K562 (cell line): ENCODE results near the gene ABT1. TPM values are rescaled to one million over a fixed set of nuclear protein-coding genes. Genes with fewer than 3 reads are reported as not detected.
A peak's percentile ranks its signal among the peaks of the same experiment; 100 is the strongest.

Experiments used
- ARID1B ChIP-seq: fragments of 450-650 bp; IDR thresholded peaks from 2 replicates; pipeline ENCODE4 v1.6.1; 2016; ENCODE audit warnings: antibody characterized with exemption, mild to moderate bottlenecking, inconsistent platforms
- ARID3A ChIP-seq: IDR thresholded peaks from 2 replicates; pipeline ENCODE4 v1.6.1; 2012; ENCODE audit warnings: low read depth, low read length, improper control_type of control experiment, borderline replicate concordance
- ARNT ChIP-seq, 2 experiments: fragments of 450-650 bp; IDR thresholded peaks; 2 replicates each; pipeline ENCODE4 v1.6.1; 2016; ENCODE audit warnings: mild to moderate bottlenecking in 1 of 2
- CHD4 ChIP-seq: fragments of 200-600 bp; sonication (generic); IDR thresholded peaks from 3 replicates; pipeline ENCODE4 v1.6.1; 2012; ENCODE audit warnings: low read depth, mild to moderate bottlenecking, mixed read lengths, low read length, inconsistent platforms; ENCODE audit not compliant: insufficient read depth, insufficient replicate concordance, poor library complexity, severe bottlenecking
- HDAC1 ChIP-seq, 2 experiments: fragments of 450-650 bp; IDR thresholded peaks; 2 replicates each; pipeline ENCODE4 v1.6.1; 2016 to 2017; ENCODE audit warnings: inconsistent platforms in 1 of 2, mild to moderate bottlenecking in 1 of 2, moderate library complexity in 1 of 2
- HDAC6 ChIP-seq: IDR thresholded peaks from 2 replicates; pipeline ENCODE4 v1.6.1; 2012; ENCODE audit warnings: low read depth, mild to moderate bottlenecking, control low read depth, inconsistent platforms, low read length, moderate library complexity
- HOMEZ ChIP-seq: fragments of 250-450 bp; sonication (Bioruptor Pico); IDR thresholded peaks from 2 replicates; pipeline ENCODE4 v1.4.0; 2020; ENCODE audit warnings: mild to moderate bottlenecking, moderate library complexity
- KLF6 ChIP-seq: fragments of 250-450 bp; sonication (Bioruptor Pico); IDR thresholded peaks from 2 replicates; pipeline ENCODE4 v1.4.0; 2020; ENCODE audit warnings: mild to moderate bottlenecking, moderate library complexity, borderline replicate concordance
- MCM3 ChIP-seq: fragments of 450-650 bp; IDR thresholded peaks from 2 replicates; pipeline ENCODE4 v1.6.1; 2016
- MIER1 ChIP-seq: fragments of 450-650 bp; IDR thresholded peaks from 2 replicates; pipeline ENCODE4 v1.6.1; 2016; ENCODE audit warnings: antibody characterized with exemption, mild to moderate bottlenecking, low read depth
- SMARCB1 ChIP-seq: IDR thresholded peaks from 2 replicates; pipeline ENCODE4 v1.6.1; 2011; ENCODE audit warnings: improper control_type of control experiment, low read depth; ENCODE audit not compliant: insufficient read length
- SRSF9 ChIP-seq: fragments of 200-400 bp; formaldehyde crosslinking; IDR thresholded peaks from 2 replicates; pipeline ENCODE4 v1.6.1; 2017; ENCODE audit warnings: low read depth, low read length, borderline replicate concordance
- THRA ChIP-seq: fragments of 450-650 bp; IDR thresholded peaks from 2 replicates; pipeline ENCODE4 v1.6.1; 2017; ENCODE audit warnings: mild to moderate bottlenecking, moderate library complexity
- ZC3H8 ChIP-seq: fragments of 450-650 bp; IDR thresholded peaks from 2 replicates; pipeline ENCODE4 v1.6.1; 2017
- ZKSCAN8 ChIP-seq: fragments of 200-800 bp; sonication (Bioruptor generic); IDR thresholded peaks from 2 replicates; pipeline ENCODE4 v1.6.1; 2016; ENCODE audit warnings: missing genetic modification characterization, missing compliant biosample characterization
- ZMIZ1 ChIP-seq, 2 experiments: fragments of 150-350 bp in 1 of 2; IDR thresholded peaks; 2 replicates each; pipeline ENCODE4 v1.6.1; 2012 to 2016; ENCODE audit warnings: low read depth in 2 of 2, low read length in 2 of 2, mild to moderate bottlenecking in 1 of 2, moderate library complexity in 1 of 2
- ZNF253 ChIP-seq: fragments of 250-450 bp; sonication (Bioruptor Pico); conservative IDR thresholded peaks from 2 replicates; pipeline ENCODE4 v1.6.1; 2021; ENCODE audit warnings: mild to moderate bottlenecking
- ZNF431 ChIP-seq: sonication (generic); formaldehyde crosslinking; IDR thresholded peaks from 2 replicates; pipeline ENCODE4 v1.8.0; 2022; ENCODE audit warnings: mild to moderate bottlenecking, missing genetic modification reagents
- ZNF639 ChIP-seq, 2 experiments: fragments of 200-800 bp in 1 of 2; sonication (Bioruptor generic) in 1 of 2; sonication (generic) in 1 of 2; formaldehyde crosslinking in 1 of 2; IDR thresholded peaks in 1 of 2; conservative IDR thresholded peaks in 1 of 2; 2 replicates each; pipeline versions ENCODE4 v1.5.0 to v1.6.1; 2016 to 2020; ENCODE audit warnings: missing compliant biosample characterization in 1 of 2, missing genetic modification characterization in 1 of 2, missing genetic modification reagents in 1 of 2
- polyA plus RNA-seq, 8 experiments: library from polyadenylated mRNA; depleted of rRNA in 4 of 8; stranded (reverse) in 5 of 8; unstranded in 3 of 8; fragments of >200 nt; fragmentation: Nextera tagmentation in 2 of 8; fragmentation: Illumina TruSeq in 1 of 8; extraction: Ambion mirVana in 2 of 8; extraction: Trizol in 1 of 8; gene quantifications; 2 replicates each; pipeline versions ENCODE4 v1.2.1 to v1.2.3, GENCODE V29; 2011 to 2014; ENCODE audit warnings: inconsistent platforms in 1 of 8, missing spikeins in 1 of 8
- total RNA-seq, 7 experiments: library from RNA; depleted of rRNA in 6 of 7; stranded (reverse); fragments of >200 nt in 6 of 7; fragmentation: Illumina TruSeq in 2 of 7; extraction: Trizol in 2 of 7; gene quantifications; 2 replicates each; pipeline versions ENCODE4 v1.2.1 to v1.2.3, GENCODE V29; 2011 to 2021; ENCODE audit warnings: low replicate concordance in 1 of 7

ABT1 gene
- total and polyA plus RNA-seq, 9 of the 15 experiments (the other 6 are each of a cell fraction or from before 2014, with no cell fraction given): 8.8 to 52.7 (median 40.7) TPM

- peak; percentile 53; the same call in 1 of the 2 replicates for TF ChIP-seq ARID3A
- no peak for TF ChIP-seq HDAC6
- TF ChIP-seq MCM3: no peak
- no peak for TF ChIP-seq ZNF639 (CRISPR knock-in tag; conservative IDR thresholded peaks at IDR 0.05 in 1 of 2, IDR thresholded peaks at IDR 0.05 in 1 of 2)
- TF ChIP-seq THRA: no peak
- no peak for TF ChIP-seq ZC3H8
- peak; percentile 79 for TF ChIP-seq ARID1B
- TF ChIP-seq HDAC1 (IDR thresholded peaks at IDR 0.05): peak in 1 of 2 experiments; percentile 65; a peak in 1 of 4 replicates
- no peak for TF ChIP-seq SRSF9
- no peak for TF ChIP-seq MIER1
- TF ChIP-seq SMARCB1: no peak
- TF ChIP-seq CHD4: no peak
- no peak for TF ChIP-seq HOMEZ
- TF ChIP-seq ZNF431 (CRISPR knock-in tag): no peak
- no peak for TF ChIP-seq KLF6 (CRISPR knock-in tag)
- TF ChIP-seq ZMIZ1 (IDR thresholded peaks at IDR 0.05; ENCODE audit: low read depth in 2 of 2, low read length in 2 of 2): no peak
- TF ChIP-seq ZNF253: no peak
- TF ChIP-seq ZKSCAN8: 0 out of 2 replicates have a peak, but pooled peaks have one; percentile 48
- no peak for TF ChIP-seq ARNT (IDR thresholded peaks at IDR 0.05)
These were observed 20.3 kb upstream of the ABT1 start (continued) for GRCh38 chr6:26576407-26576843.
